Loucy (cell line): ENCODE results near the gene MAML3.

ENCODE experiments used
- EZH2phosphoT487 ChIP-seq: fragments of 200-600 bp; IDR thresholded peaks from 2 replicates; pipeline ENCODE4 v1.6.1; 2018; ENCODE audit warnings: antibody characterized with exemption, mild to moderate bottlenecking, moderate library complexity, borderline replicate concordance
- TF ChIP-seq, protein P1 (sequence below): fragments of 200-600 bp; sonication (generic); conservative IDR thresholded peaks from 2 replicates; pipeline ENCODE4 v1.5.1; 2014; ENCODE audit warnings: mild to moderate bottlenecking, antibody characterized with exemption, low read length

DNA sequence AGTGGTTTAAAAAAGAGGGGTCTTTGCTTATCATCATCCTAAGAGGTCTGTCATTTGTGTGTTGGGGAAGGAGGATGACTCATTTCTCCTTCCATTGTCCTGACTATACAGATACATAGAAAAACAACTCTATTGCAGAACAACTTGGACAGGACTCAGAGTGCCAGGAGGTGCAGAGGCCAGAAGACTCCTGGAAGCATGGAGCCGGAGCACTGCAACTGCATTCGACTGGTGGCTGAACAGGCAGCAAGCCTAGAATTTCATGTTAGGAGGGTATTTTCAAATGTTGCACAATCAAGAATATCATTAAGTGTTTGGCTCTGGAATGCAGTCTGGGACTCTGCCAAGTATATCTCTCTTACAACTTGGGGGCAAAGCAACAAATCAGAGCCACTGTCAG is 35.0 kb upstream of the MAML3 start:
- TF ChIP-seq, protein P1, sequence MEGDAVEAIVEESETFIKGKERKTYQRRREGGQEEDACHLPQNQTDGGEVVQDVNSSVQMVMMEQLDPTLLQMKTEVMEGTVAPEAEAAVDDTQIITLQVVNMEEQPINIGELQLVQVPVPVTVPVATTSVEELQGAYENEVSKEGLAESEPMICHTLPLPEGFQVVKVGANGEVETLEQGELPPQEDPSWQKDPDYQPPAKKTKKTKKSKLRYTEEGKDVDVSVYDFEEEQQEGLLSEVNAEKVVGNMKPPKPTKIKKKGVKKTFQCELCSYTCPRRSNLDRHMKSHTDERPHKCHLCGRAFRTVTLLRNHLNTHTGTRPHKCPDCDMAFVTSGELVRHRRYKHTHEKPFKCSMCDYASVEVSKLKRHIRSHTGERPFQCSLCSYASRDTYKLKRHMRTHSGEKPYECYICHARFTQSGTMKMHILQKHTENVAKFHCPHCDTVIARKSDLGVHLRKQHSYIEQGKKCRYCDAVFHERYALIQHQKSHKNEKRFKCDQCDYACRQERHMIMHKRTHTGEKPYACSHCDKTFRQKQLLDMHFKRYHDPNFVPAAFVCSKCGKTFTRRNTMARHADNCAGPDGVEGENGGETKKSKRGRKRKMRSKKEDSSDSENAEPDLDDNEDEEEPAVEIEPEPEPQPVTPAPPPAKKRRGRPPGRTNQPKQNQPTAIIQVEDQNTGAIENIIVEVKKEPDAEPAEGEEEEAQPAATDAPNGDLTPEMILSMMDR: no peak
- no peak for TF ChIP-seq EZH2phosphoT487
